GM13976 (cell line): ENCODE data around the gene PCDHB10.
"Not testable (repeated sequence)": the region's sequence is repeated elsewhere in the genome, so short reads cannot be mapped to it uniquely, and the experiment has no call there.

Experiments
- DNase-seq: peaks from one replicate; pipeline ENCODE4 v3.0.0; 2012; ENCODE audit warnings: low spot score
- CTCF ChIP-seq: IDR thresholded peaks from 2 replicates; pipeline ENCODE4 v1.5.1; 2012; ENCODE audit warnings: borderline replicate concordance, mild to moderate bottlenecking; ENCODE audit not compliant: insufficient read depth; ENCODE audit errors: extremely low read depth, missing control alignments, control extremely low read depth
- in situ Hi-C: fragments of 300-500 bp; cut with MboI; formaldehyde crosslinking; loops from one replicate; pipeline ENCODE4 v1.12.0; 2022; ENCODE audit warnings: low sequenced_read_pairs, mixed read lengths, inconsistent platforms; ENCODE audit not compliant: unreplicated experiment

PCDHB10 gene

GRCh38 chr5:141172381-141173204, 19.6 kb upstream of the PCDHB10 start, which contains the start of gene PCDHB7:
Gene PCDHB7, plus strand, starts transcription at chr5:141172644. Its CDS starts 192 bp downstream, at chr5:141172836.
- no peak for DNase-seq
- in situ Hi-C loops: no loop called here
- no peak for TF ChIP-seq CTCF

GRCh38 chr5:141174291-141175104, 17.7 kb upstream of the PCDHB10 start:
- in situ Hi-C loops: not testable (repeated sequence)

GRCh38 chr5:141175933-141176332, 16.2 kb upstream of the PCDHB10 start:
- DNase-seq: no peak
- in situ Hi-C loops: no loop called here
- no peak for TF ChIP-seq CTCF

More at GRCh38 chr5:141174291-141175104, 17.7 kb upstream of the PCDHB10 start:
- not testable (repeated sequence) for DNase-seq

GRCh38 chr5:141177577-141178191, 14.5 kb upstream of the PCDHB10 start, which contains the start of gene PCDHB8:
Gene PCDHB8, plus strand, starts transcription at chr5:141177790. Its CDS starts 245 bp downstream, at chr5:141178035.
- in situ Hi-C loops, DNase-seq: not testable (repeated sequence)

- DNase-seq, in situ Hi-C loops: not testable (repeated sequence)
Measured at GRCh38 chr5:141179371-141179770, 12.8 kb upstream of the PCDHB10 start.

- in situ Hi-C loops: not testable (repeated sequence)
Measured at GRCh38 chr5:141179876-141180275, 12.3 kb upstream of the PCDHB10 start.

GRCh38 chr5:141180313-141180712, 11.8 kb upstream of the PCDHB10 start:
- TF ChIP-seq CTCF: no peak
- in situ Hi-C loops: no loop called here
- no peak for DNase-seq

More at GRCh38 chr5:141179876-141180275, 12.3 kb upstream of the PCDHB10 start:
- not testable (repeated sequence) for DNase-seq

- no peak for DNase-seq
Measured at GRCh38 chr5:141182248-141182647, 9.9 kb upstream of the PCDHB10 start, which contains the start of gene PCDHB16. Gene PCDHB16, plus strand, starts transcription at chr5:141182387. Its CDS starts 173 bp downstream, at chr5:141182560.

GRCh38 chr5:141184117-141184855, 7.9 kb upstream of the PCDHB10 start:
- DNase-seq, in situ Hi-C loops: not testable (repeated sequence)

More at GRCh38 chr5:141182248-141182647, 9.9 kb upstream of the PCDHB10 start, which contains the start of gene PCDHB16:
- in situ Hi-C loops: no loop called here
- TF ChIP-seq CTCF: no peak
